ENCODE data around the gene GIPR.
"Not testable (repeated sequence)": the region's sequence is repeated elsewhere in the genome, so short reads cannot be mapped to it uniquely, and the experiment has no call there.

The GIPR gene

DNA sequence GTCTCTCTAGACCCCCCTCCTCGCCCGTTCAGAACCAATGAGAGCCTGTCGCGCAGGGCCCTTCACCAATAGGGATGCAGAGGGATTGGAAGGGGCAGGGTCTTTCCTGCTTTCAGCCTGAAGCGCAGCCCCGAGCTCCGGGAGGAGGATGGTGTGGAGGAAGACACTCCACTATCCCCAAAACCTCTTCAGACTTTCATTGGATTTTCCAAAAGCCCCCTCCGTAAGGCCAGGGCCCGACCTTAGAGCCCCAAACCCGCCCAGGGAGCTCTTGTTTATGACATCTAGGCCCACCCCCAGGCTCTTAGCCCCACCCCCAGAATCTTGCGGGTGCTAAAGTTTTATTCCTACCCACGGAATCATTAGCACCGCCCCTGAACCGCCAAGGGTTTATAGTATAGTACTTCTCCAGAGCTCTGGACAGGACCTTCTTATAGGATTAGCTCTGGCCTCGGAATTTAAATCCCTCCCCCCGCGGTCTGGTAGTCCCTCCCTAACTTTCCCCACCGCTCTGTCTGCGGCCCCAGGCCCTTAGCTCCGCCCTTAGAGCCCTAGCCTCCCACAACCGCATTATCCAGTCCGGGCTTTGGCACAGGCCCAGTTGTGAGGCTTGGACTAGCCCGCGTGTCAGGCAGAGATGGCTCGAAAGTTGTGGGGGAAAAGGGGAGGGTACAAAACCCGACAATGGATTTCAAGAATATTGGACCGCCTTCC is 22.2 kb upstream of the GIPR start:
- DNase-seq: peak; percentile 94

GRCh38 chr19:45646345-45646698 is 21.7 kb upstream of the GIPR start:
- no peak for DNase-seq

DNA sequence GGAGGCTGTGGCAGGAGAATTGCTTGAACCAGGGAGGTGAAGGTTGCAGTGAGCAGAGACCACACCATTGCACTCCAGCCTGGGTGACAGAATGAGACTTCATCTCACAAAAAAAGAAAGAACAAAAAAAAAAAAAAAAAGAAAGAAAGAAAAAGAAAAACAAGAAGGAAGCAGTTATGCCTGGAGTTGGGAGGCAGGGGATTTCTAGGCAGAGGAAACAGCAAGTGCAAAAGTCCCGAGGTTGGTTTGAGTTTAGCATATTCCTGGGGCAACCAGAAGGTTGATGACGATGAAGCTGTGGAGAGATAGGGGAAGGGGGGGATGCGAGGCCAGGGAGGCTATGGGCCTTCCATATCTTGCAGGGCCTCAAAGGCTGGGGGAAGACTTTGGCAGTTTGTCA is 17.3 kb upstream of the GIPR start:
- no peak for DNase-seq

DNA sequence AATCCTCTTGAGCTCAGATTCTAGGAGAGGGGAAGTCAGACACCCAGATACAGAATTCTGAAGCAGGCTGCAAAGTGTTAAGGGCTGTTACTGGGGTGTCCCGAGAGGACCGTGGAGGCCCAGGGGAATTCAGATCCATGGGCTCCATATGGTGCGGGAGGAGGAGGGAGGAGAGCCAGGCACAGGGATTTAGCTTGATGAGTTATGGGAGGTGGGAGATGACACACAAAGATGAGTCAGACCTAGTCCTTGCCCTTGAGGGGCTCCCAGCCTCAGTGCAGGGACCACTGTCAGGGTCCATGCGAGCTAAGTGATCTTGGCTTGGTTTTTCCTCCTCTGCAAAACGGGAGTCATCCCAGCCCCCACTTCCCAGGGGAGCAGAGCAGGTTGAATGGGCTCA is 14.4 kb upstream of the GIPR start:
- DNase-seq: peak; percentile 31

GRCh38 chr19:45655073-45655472 is 12.9 kb upstream of the GIPR start:
- no peak for DNase-seq

- peak; percentile 68 for DNase-seq
These were observed 10.4 kb upstream of the GIPR start for GRCh38 chr19:45657520-45658167.

DNA sequence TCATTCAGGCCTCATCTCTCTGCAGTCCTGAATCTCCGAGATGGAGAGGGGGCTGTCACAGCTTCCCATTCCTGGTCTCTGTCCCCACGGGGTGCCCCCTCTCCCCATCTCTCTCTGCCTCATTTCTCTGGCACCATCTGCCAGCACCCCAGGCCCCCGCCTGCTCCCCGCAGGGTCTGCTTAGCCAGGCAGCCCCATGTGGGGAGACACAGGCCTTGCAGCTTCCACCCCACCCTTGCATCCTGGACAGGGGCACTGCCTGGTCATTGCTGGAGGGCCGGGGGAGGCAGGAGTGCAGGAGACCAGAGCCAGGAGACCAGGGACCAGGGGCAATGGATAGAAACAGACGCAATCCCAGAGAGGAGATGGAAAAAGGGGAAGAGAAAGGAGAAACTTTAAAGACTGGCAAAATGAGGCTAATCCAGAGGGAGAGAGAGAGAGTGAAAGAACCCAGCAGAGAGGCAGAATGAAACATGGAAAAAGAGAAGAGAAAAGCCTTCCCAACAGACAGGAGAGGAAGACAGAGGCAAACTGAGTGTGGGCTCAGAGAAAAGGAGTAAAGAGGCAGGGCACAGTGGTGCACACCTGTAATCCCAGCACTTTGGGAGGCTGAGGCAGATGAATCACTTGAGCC is 8.8 kb upstream of the GIPR start:
- no peak for DNase-seq

DNA sequence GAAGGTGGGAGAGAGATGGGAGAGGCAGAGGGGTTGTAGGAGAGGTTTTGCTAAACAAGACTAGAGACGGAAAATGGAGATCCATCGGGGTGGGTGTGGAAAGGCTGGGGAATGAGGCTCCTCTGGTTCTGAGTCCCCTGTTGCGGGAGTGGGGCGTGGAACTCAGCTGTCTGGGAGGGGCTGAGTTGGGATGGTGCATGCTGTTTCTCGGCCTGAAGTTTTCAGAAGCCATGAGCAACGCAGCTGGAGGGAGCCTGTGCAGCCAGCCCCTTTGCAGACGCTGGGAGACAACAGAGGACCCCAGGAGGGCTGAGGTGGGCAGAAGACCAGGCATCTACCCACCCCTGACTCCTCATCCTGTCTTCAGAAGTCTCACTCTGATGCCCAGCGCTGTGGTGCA is 7.4 kb upstream of the GIPR start:
- no peak for DNase-seq

DNA sequence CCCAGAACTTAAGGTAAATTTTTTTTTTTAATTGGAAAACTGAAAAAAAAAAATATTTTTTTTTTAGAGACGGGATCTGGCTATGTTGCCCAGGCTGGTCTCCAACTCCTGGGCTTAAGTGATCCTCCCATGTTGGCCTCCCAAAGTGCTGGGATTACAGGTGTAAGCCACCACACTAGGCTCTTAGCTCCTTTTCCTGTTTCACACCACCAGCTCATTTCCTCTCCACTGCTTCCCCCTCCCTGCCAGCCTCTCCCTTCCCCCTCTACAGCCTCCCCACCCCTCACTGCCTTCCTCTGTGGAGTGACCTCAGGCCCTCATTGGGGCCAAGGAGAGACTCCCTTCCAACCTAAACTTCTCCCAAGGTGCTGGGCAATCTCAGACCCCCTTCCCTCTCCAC is 4.2 kb upstream of the GIPR start:
- DNase-seq: no peak

DNA sequence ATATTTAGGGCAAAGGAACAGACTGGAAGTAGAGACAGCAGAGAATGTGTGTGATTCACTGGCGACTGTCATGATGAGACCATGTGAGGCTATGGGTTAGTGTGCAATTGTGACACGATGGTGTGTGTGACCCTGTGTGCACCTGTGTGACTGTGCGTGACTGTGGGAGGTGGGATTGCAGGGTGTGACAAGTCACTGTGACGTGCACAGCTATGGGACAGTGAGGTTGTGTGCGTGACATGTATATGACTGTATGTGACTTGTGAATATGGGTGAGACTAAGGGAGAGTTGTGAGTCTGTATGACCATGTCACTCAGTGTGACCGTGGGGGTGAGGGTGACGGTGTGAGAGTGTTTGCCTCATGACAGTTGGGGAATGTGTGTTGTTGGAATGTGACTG is 3.4 kb upstream of the GIPR start:
- no peak for DNase-seq

GRCh38 chr19:45668342-45668871 is 386 bp downstream of the GIPR start:
- no peak for DNase-seq

GRCh38 chr19:45670670-45671453 is 2.8 kb downstream of the GIPR start:
- DNase-seq: peak; percentile 66

DNA sequence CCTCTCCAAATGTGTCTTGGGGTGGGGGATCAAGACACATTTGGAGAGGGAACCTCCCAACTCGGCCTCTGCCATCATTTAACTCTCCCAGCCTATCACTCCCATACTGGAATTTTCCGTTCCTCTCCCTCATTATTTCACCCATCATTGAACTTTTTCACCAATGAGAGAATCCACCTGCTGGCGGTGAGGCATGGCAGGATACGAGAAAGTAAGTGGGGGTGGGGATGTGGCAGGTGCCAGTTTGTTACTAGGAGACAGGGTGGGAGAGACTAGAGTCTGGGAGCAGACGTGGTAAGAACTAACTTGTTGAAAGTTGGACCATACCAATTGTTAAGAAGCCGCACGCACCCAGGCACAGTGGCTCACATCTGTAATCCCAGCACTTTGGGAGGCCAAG is 6.9 kb downstream of the GIPR start:
- DNase-seq: no peak

DNA sequence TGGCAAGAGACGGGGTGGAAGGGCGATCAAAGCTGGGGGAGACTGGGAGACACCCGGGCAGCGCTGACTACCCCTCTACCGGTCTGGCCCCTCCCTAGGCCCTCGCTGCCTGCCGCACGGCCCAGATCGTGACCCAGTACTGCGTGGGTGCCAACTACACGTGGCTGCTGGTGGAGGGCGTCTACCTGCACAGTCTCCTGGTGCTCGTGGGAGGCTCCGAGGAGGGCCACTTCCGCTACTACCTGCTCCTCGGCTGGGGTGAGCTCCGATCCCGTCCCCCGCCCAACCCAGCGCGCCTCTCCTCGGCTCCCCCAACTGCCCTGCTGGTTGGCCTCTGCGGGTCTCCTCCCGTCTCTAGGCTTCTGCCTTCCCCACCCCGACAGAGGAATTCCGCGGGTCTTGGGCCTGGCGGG is 8.8 kb downstream of the GIPR start:
- no peak for DNase-seq

DNA sequence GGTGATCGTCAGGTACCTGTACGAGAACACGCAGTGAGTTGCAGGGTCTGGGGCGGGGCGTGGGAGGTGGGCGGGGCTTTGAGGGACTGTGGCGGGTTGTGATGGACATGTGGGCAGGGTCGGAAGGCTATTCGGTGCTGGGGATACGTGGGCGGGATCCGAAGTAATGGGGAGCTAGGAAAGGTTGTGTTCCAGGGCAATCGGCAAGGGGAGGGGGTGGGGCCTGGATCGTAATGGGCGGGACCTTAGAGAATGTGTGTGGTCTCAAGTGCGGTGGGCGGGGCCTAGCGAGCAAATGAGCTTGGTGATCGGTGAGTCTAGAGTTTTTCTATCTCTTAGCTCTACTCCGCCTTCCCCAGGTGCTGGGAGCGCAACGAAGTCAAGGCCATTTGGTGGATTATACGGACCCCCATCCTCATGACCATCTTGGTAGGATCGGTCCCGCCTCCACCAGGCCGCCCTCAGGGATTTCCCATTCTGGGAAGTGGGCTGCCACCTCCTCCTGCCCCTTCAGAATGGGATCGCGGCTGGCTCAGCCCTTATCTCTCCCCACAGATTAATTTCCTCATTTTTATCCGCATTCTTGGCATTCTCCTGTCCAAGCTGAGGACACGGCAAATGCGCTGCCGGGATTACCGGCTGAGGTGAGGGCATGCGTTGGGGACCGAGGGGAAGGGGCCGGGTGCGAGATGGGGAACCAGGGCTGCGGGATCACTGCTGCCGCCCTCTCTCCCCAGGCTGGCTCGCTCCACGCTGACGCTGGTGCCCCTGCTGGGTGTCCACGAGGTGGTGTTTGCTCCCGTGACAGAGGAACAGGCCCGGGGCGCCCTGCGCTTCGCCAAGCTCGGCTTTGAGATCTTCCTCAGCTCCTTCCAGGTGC is 9.6 kb downstream of the GIPR start:
- DNase-seq: peak; percentile 63

DNA sequence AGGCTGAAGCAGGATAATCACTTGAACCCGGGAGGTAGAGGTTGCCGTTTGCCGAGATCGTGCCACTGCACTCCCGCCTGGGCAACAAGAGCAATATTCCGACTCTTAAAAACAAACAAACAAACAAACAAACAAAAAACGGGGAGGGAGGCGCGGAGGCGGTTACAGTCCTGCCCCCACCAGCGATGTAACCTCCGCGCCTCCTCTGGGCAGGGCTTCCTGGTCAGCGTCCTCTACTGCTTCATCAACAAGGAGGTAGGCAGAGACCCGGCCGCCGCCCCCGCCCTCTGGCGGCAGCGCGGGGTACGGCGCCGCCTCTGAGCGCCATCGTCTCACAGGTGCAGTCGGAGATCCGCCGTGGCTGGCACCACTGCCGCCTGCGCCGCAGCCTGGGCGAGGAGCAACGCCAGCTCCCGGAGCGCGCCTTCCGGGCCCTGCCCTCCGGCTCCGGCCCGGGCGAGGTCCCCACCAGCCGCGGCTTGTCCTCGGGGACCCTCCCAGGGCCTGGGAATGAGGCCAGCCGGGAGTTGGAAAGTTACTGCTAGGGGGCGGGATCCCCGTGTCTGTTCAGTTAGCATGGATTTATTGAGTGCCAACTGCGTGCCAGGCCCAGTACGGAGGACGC is 13.5 kb downstream of the GIPR start:
- DNase-seq: peak; percentile 94

GRCh38 chr19:45682117-45682516 is 14.1 kb downstream of the GIPR start:
- no peak for DNase-seq

GRCh38 chr19:45682908-45683307 is 14.9 kb downstream of the GIPR start:
- DNase-seq: no peak

- not testable (repeated sequence) for DNase-seq
These were observed 17.0 kb downstream of the GIPR start for GRCh38 chr19:45685045-45685444.

- no peak for DNase-seq
These were observed 19.6 kb downstream of the GIPR start for GRCh38 chr19:45687599-45687998.

- DNase-seq: peak; percentile 100
These were observed 23.6 kb downstream of the GIPR start, which contains the start of gene SNRPD2 for GRCh38 chr19:45691516-45692186. Gene SNRPD2 (minus strand): TSS chr19:45691953. CDS start chr19:45691888, 65 bp downstream.

Measured in retina (tissue), 1 donor.